ENCODE measurements around the gene THOC7.

- TF ChIP-seq ZNF274 (IDR thresholded peaks at IDR 0.05; ENCODE audit: low read depth, low read length) (no peak), YY1 (IDR thresholded peaks at IDR 0.05; ENCODE audit: insufficient read depth, insufficient read length) (no peak)
Observed at GRCh38 chr3:63864965-63865327, 1.3 kb upstream of the THOC7 start.

Measured in NT2/D1 (cell line).